GM12874 (cell line): Measurements from ENCODE around the gene CRADD.

Experiments used
- TF ChIP-seq, protein P1 (sequence below): IDR thresholded peaks from 2 replicates; pipeline ENCODE4 v1.5.1; 2011; ENCODE audit warnings: low read depth, mild to moderate bottlenecking, control low read depth, low read length, moderate library complexity; ENCODE audit not compliant: insufficient read depth

CRADD gene

DNA sequence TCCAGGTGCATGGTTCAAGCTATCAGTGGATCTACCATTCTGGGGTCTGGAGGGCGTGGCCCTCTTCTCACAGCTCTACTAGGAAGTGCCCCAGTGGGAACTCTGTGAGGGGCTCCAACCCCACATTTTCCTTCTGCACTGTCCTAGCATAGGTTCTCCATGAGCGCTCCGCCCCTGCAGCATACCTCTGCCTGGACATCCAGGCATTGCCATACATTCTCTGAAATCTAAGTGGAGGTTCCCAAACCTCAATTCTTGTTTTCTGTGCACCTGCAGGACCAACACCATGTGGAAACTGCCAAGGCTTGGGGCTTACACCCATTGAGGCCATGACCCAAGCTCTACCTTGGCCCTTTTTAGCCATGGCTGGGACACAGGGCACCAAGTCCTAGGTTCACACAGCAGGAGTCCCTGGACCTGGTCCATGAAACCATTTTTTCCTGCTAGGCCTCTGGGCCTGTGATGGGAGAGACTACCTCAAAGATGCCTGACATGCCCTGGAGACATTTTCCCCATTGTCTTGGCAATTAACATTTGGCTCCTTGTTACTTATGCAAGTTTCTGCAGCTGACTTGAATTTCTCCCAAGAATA, 76.8 kb downstream of the CRADD start:
- TF ChIP-seq, protein P1, sequence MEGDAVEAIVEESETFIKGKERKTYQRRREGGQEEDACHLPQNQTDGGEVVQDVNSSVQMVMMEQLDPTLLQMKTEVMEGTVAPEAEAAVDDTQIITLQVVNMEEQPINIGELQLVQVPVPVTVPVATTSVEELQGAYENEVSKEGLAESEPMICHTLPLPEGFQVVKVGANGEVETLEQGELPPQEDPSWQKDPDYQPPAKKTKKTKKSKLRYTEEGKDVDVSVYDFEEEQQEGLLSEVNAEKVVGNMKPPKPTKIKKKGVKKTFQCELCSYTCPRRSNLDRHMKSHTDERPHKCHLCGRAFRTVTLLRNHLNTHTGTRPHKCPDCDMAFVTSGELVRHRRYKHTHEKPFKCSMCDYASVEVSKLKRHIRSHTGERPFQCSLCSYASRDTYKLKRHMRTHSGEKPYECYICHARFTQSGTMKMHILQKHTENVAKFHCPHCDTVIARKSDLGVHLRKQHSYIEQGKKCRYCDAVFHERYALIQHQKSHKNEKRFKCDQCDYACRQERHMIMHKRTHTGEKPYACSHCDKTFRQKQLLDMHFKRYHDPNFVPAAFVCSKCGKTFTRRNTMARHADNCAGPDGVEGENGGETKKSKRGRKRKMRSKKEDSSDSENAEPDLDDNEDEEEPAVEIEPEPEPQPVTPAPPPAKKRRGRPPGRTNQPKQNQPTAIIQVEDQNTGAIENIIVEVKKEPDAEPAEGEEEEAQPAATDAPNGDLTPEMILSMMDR, result no peak

GRCh38 chr12:93756288-93756687, 79.1 kb downstream of the CRADD start:
- TF ChIP-seq, protein P1, result no peak

DNA sequence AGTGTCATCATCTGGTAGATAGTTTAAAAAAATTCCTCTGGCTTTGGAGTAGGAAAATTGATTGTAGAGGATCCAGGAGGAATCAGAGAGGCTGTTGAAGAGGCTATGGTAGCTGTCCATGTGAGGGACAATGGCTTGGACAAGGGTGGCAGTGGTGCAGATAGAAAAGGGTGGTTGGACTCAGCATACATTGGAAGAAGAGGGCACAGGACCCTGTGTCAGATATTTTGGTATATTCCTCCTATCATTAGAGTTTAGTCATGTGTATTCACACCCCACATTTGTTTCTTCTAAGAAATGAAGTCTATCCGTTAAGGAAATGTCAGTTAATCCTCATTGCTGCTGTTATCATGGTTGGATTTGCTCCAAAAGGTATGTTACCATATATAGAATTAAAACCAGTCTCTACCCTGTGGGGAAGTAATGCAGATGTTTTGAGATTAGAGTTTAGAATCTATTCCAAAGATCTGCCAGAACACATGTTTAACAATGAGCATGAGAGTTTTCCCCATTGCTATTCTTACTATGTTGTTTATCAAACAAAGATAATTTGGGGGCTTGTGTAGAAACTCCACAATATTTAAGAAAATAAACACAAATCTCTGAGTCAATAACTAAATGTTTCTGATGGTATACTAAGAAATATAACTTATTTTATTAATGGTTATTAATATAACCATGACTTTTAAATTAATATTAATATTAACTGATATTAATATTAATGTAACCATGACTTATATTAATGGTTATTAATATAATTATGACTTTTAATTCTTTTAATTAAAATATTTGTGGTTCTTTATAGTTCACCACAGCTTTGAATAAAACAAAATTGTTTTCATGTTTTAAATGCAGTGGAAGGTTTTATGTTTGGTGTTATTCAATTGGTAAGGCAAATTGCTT, 80.9 kb downstream of the CRADD start:
- TF ChIP-seq, protein P1, result no peak

DNA sequence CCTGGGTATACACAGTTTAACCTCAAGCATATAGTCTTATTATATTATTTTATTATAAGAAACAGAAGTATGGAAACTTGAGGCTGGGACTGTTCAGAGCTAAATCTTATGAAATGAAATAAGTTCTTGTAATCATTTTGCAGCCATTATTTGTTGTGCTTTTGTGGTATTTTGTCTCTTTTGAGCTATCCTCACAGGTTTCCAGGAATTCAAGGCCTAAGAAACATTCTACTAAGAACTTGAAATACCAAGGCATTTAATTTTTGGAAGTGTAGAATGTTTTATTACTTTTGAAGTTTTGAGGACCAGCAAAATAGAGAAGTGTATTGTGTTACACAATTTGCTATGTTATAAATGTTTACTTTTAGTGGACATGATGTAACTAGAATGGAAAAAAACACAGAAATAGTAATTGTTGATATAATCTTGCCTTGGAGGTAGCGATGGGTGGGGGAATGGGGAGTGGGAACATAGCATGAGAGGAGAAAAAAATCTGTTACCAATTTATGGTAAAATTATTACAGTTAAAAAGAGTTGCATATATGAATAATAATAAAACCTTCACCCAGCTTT, 81.7 kb downstream of the CRADD start:
- TF ChIP-seq, protein P1, result no peak

DNA sequence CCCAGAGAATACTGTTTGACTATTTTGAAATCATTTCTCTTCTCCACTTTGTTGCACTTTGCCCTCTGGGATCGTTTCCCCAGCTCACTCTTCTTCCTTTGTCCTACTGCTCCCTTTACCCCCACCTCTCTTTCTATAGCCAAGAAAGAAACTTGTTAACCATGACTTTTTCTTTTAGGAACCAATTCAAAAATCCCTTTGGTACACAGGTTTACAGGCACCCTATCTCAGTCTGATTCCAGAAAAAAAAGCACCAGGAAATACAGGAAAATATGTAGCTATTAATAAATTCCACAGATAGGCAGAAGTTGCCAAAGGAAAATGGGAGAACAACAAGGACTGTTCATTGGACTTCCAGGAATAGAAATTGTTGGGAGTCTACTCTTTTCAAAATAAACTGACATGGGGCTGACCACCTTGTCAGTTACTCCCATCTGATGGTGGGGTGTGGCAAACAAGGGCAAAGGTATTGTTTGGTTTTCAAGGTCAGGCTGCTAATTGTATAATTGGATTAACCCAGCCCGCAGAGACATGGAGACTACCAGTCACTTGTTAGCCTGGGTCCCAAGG, 82.4 kb downstream of the CRADD start:
- TF ChIP-seq, protein P1, result no peak

DNA sequence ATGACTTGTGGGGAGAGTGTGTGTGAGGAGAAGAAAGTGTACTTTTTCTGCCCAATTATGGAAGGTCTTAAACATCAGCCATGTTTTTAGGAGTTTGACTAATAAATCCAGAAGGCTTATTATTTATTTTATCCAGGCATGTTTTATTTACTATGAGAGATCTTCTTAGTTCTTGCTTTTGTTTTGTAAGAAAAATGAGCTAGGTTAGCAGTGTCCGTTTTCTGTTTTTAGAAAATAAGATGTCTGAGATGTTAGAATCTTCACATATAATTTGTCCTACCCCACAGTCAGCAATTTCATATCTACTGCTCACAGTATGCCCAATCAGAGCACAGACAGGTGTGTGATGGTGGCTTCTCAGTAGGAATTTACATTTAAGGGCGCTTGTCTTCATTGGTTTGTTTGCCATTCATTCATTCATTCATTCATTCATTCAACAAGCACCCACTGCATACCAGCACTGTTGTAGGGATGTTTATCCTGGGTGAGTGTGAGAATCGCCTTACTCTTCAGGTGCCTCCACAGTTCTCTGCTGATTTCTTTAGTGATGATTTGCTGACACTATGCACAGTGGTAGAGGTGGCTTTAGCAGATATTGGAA, 83.2 kb downstream of the CRADD start:
- TF ChIP-seq, protein P1, result no peak

DNA sequence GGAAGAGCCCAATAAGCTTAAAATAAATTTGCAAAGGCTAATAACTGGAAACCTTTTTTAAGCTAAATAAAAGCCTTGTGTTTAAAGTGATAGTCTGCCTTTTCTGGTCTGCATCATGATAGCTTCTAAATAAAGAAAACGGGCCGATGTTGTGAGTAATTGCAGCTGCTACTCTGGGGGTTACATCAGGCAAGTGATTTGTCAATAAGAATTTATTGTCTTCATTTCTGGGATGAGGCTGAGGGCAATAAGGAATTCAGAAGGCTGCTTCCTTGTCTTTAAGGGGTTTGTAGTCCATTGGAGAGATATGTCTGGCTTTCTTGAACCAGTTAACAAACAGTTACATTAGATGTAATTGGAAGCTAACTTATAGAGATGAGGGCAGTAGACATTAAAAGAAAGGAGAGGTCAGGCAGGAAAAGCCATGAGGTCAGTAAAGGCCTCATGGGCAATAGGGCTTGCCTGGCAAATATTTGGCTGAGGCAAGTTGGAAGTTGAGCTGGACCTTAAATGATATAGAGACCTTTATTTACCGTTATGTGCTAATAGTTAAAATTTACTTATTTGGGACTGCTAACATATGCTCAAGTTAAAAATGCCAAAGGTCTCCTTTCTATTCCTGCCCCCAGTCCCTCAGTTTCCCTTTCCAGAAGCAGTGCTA, 85.0 kb downstream of the CRADD start:
- TF ChIP-seq, protein P1, result no peak
